PC-3 (cell line): ENCODE measurements around the gene F2RL3. TPM values are rescaled to one million over a fixed set of nuclear protein-coding genes. Genes with fewer than 3 reads are reported as not detected.

Source experiments
- ATAC-seq: fragments of 200-7000 bp; cut with Tn5 transposase; 2 replicates; pipeline ENCODE4 v1.9.1; 2020; ENCODE audit warnings: mild to moderate bottlenecking, moderate library complexity
- BruUV-seq: library from RNA; stranded (reverse); fragments of 400-500 nt; replicated peaks from 2 replicates; lab custom pipeline; 2021; lab: Mats Ljungman, UMichigan
- CTCF ChIA-PET: fragments of 300-600 bp; sonication (Branson Sonifier 250); formaldehyde crosslinking; loops from one replicate; lab custom pipeline; 2022; ENCODE audit warnings: antibody characterized with exemption; lab: Charles Lee
- POLR2A ChIA-PET: fragments of 300-600 bp; sonication (Branson Sonifier 250); formaldehyde crosslinking; loops from one replicate; lab custom pipeline; 2022; ENCODE audit warnings: antibody characterized with exemption; ENCODE audit not compliant: unreplicated experiment; lab: Charles Lee
- DNase-seq: peaks from one replicate; pipeline ENCODE4 v3.0.0-alpha.2; 2015
- H2AFZ ChIP-seq: fragments of 300-600 bp; sonication (generic); 2 replicates; pipeline ENCODE4 v1.6.0; 2016; ENCODE audit warnings: antibody characterized with exemption, low read length
- H3F3A ChIP-seq: fragments of 300-600 bp; sonication (generic); one replicate; pipeline ENCODE4 v1.6.0; 2017; ENCODE audit warnings: antibody characterized with exemption, low read length, control low read depth, mild to moderate bottlenecking; ENCODE audit not compliant: unreplicated experiment
- H3K27ac ChIP-seq: fragments of 300-600 bp; sonication (generic); 2 replicates; pipeline ENCODE4 v1.5.1; 2016; ENCODE audit warnings: mild to moderate bottlenecking, low read length
- H3K27me3 ChIP-seq: fragments of 300-600 bp; sonication (generic); 2 replicates; pipeline ENCODE4 v1.6.1; 2016; ENCODE audit warnings: low read length, mixed read lengths
- H3K36me3 ChIP-seq: fragments of 300-600 bp; sonication (generic); 2 replicates; pipeline ENCODE4 v1.6.1; 2016; ENCODE audit warnings: low read depth, mixed run types, low read length, mixed read lengths
- H3K4me1 ChIP-seq: fragments of 300-600 bp; sonication (generic); 2 replicates; pipeline ENCODE4 v1.5.1; 2016; ENCODE audit warnings: low read length; ENCODE audit not compliant: insufficient read depth
- H3K4me2 ChIP-seq: fragments of 300-600 bp; sonication (generic); 2 replicates; pipeline ENCODE4 v1.6.0; 2016; ENCODE audit warnings: low read length
- H3K4me3 ChIP-seq: fragments of 300-600 bp; sonication (generic); 2 replicates; pipeline ENCODE4 v1.5.1; 2016; ENCODE audit warnings: mild to moderate bottlenecking, low read length, mixed read lengths
- H3K79me2 ChIP-seq: fragments of 300-600 bp; sonication (generic); 2 replicates; pipeline ENCODE4 v1.6.1; 2017; ENCODE audit warnings: low read length, mixed read lengths
- H3K9ac ChIP-seq: fragments of 300-600 bp; sonication (generic); 2 replicates; pipeline ENCODE4 v1.6.0; 2016; ENCODE audit warnings: mild to moderate bottlenecking, low read length
- H3K9me2 ChIP-seq: fragments of 300-600 bp; sonication (generic); replicated peaks from 2 replicates; pipeline ENCODE4 v1.6.1; 2016; ENCODE audit warnings: mixed run types, low read length, mixed read lengths
- H3K9me3 ChIP-seq: fragments of 300-600 bp; sonication (generic); 2 replicates; pipeline ENCODE4 v1.6.1; 2016; ENCODE audit warnings: low read length, mixed read lengths
- H4K20me1 ChIP-seq: fragments of 300-600 bp; sonication (generic); 2 replicates; pipeline ENCODE4 v1.6.1; 2016; ENCODE audit warnings: low read length, mixed read lengths
- CTCF ChIP-seq: fragments of 300-600 bp; sonication (generic); conservative IDR thresholded peaks from 2 replicates; pipeline ENCODE4 v1.5.1; 2017; ENCODE audit warnings: antibody characterized with exemption, low read depth, mild to moderate bottlenecking, low read length
- EZH2 ChIP-seq: fragments of 300-600 bp; sonication (generic); IDR thresholded peaks from one replicate; pipeline ENCODE4 v1.6.1; 2017; ENCODE audit warnings: antibody characterized with exemption, mild to moderate bottlenecking, low read length; ENCODE audit not compliant: unreplicated experiment
- EZH2phosphoT487 ChIP-seq: fragments of 300-600 bp; sonication (generic); IDR thresholded peaks from 2 replicates; pipeline ENCODE4 v1.6.1; 2018; ENCODE audit warnings: mild to moderate bottlenecking, antibody characterized with exemption, low read length, borderline replicate concordance
- intact Hi-C: fragments of 100-400 bp; cut with micrococcal nuclease; formaldehyde crosslinking; loops from 2 replicates; pipeline ENCODE4 v1.9.0; 2023
- total RNA-seq: library from RNA; depleted of rRNA; stranded (reverse); fragments of >200 nt; gene quantifications from 2 replicates; pipeline ENCODE4 v1.2.3, GENCODE V29; 2014

The F2RL3 gene
- total RNA-seq, 1 experiment from 2014 or later, result 0.07 TPM

DNA sequence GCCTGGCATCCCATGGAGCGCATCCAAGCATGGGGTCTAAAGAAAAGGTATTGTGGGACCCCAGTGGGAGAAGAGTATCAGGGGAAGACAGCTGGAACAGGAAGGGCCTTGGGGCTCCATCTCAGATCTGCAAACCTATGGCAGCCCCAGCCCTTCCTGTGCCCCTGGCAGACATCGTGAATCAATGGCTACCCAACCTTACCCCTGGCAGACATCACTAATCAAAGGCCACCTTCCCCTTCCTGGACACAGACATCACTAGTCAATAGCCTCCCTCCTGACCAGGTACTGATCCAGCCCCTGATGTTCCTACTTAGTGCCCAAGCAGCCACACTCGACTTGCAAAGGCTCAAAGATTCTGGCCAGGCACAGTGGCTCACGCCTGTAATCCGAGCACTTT, 15.8 kb downstream of the F2RL3 start:
- no peaks in the 10 kb centered on the region for H3K27me3 ChIP-seq
- no peak overlapping the region for H3K4me3 ChIP-seq
- no peaks in the 10 kb centered on the region for H3K4me1 ChIP-seq
- H4K20me1 ChIP-seq, result no peaks in the 10 kb centered on the region
- POLR2A ChIA-PET, result no interaction called here
- intact Hi-C loops, result no loop called here
- TF ChIP-seq CTCF (no peak), EZH2phosphoT487 (no peak), EZH2 (no peak)
- CTCF ChIA-PET, result no interaction called here
- H3F3A ChIP-seq, result no peaks in the 10 kb centered on the region
- H3K9me3 ChIP-seq, result no peaks in the 10 kb centered on the region
- no peak overlapping the region for H3K27ac ChIP-seq
- DNase-seq, result no peak
- H3K36me3 ChIP-seq, result no peaks in the 10 kb centered on the region
- no TSS peak for BruUV-seq
- H3K9ac ChIP-seq, result no peak overlapping the region
- H3K9me2 ChIP-seq, result no peaks in the 10 kb centered on the region
- ATAC-seq, result no peak
- no peak overlapping the region for H3K4me2 ChIP-seq
- no peak overlapping the region for H2AFZ ChIP-seq
- no peaks in the 10 kb centered on the region for H3K79me2 ChIP-seq

DNA sequence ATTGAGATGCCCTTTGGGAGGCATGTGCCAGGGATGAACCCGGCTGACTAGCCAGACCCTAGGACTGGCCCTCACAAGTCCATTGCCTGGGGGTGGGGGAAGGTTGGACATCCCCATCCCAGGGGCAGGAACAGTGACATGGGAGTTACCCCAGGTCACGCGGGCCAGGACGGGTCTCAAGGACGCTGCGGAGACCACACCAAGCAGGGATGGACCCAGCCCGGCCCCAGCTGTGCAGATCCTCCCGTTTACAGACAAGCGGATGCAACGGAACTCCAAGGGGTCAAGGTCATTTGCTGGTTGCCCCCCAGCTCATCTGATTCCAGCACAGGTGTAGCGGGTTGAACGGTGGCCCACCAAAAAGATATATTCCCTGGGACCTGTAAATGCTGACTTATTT, 20.0 kb downstream of the F2RL3 start:
- Histone ChIP-seq H3K4me3 (no peak overlapping the region), H3K4me1 (no peaks in the 10 kb centered on the region), H3K27ac (no peak overlapping the region), H4K20me1 (no peaks in the 10 kb centered on the region), H3F3A (no peaks in the 10 kb centered on the region), H3K79me2 (no peaks in the 10 kb centered on the region), H3K36me3 (no peaks in the 10 kb centered on the region), H3K9me3 (peaks cover 11% of the 10 kb centered on the region; the same call in 1 of the 2 replicates), H2AFZ (no peak overlapping the region), H3K9ac (no peak overlapping the region), H3K4me2 (no peak overlapping the region), H3K9me2 (no peaks in the 10 kb centered on the region), H3K27me3 (no peaks in the 10 kb centered on the region)
- BruUV-seq, result no TSS peak
- ATAC-seq (no peak), DNase-seq (no peak)
- TF ChIP-seq CTCF (no peak), EZH2 (no peak), EZH2phosphoT487 (no peak)
- CTCF ChIA-PET, result no interaction called here
- intact Hi-C loops, result no loop called here
- POLR2A ChIA-PET, result no interaction called here

- ATAC-seq, result no peak
- TF ChIP-seq EZH2phosphoT487, result no peak
- no peak for TF ChIP-seq CTCF
- TF ChIP-seq EZH2, result no peak
- Histone ChIP-seq H3K27ac (no peak overlapping the region), H3K36me3 (no peaks in the 10 kb centered on the region), H3K4me3 (no peak overlapping the region), H3K9ac (no peak overlapping the region), H3K9me3 (peaks cover 11% of the 10 kb centered on the region; the same call in 1 of the 2 replicates), H3K9me2 (no peaks in the 10 kb centered on the region), H2AFZ (no peak overlapping the region), H4K20me1 (no peaks in the 10 kb centered on the region), H3K4me1 (no peaks in the 10 kb centered on the region), H3K79me2 (no peaks in the 10 kb centered on the region), H3K27me3 (peaks cover 6% of the 10 kb centered on the region; the same call in 1 of the 2 replicates), H3F3A (no peaks in the 10 kb centered on the region), H3K4me2 (no peak overlapping the region)
- no peak for DNase-seq
- POLR2A ChIA-PET, result no interaction called here
- CTCF ChIA-PET, result interaction anchor here (0.6 kb wide), 1 partner anchor 138 kb away, joined by 8 read pairs; no protein-coding TSS in a partner anchor
- no TSS peak for BruUV-seq
- intact Hi-C loops, result no loop called here
Observed at GRCh38 chr19:16911046-16911445, 22.2 kb downstream of the F2RL3 start.
